GM12878 (cell line): ENCODE data around the gene AFTPH.

Source experiments
- ATF3 ChIP-seq: IDR thresholded peaks from 2 replicates; pipeline ENCODE4 v1.6.1; 2011; ENCODE audit warnings: low read depth, mild to moderate bottlenecking, low read length, moderate library complexity, borderline replicate concordance; ENCODE audit errors: extremely low read depth
- CHD4 ChIP-seq: fragments of 200-600 bp; sonication (generic); IDR thresholded peaks from 2 replicates; pipeline ENCODE4 v1.6.1; 2016; ENCODE audit warnings: mild to moderate bottlenecking
- CREM ChIP-seq: IDR thresholded peaks from 2 replicates; pipeline ENCODE4 v1.6.1; 2014; ENCODE audit warnings: antibody characterized with exemption, low read depth
- EP300 ChIP-seq, 2 experiments: fragments of 150-350 bp in 1 of 2; IDR thresholded peaks; 2 replicates each; pipeline ENCODE4 v1.6.1; 2011 to 2012; ENCODE audit warnings: low read depth in 2 of 2, low read length in 2 of 2, borderline replicate concordance in 1 of 2, improper control_type of control experiment in 1 of 2, inconsistent platforms in 1 of 2; ENCODE audit not compliant: control insufficient read depth in 1 of 2
- EZH2 ChIP-seq: IDR thresholded peaks from 2 replicates; pipeline ENCODE4 v1.6.1; 2012; ENCODE audit warnings: low read depth, mild to moderate bottlenecking, control low read depth, inconsistent platforms, low read length, borderline replicate concordance; ENCODE audit not compliant: control insufficient read depth
- JUNB ChIP-seq: IDR thresholded peaks from 2 replicates; pipeline ENCODE4 v1.6.1; 2016; ENCODE audit warnings: antibody characterized with exemption, mild to moderate bottlenecking
- JUND ChIP-seq: IDR thresholded peaks from 2 replicates; pipeline ENCODE4 v1.6.1; 2012; ENCODE audit warnings: low read depth, mild to moderate bottlenecking, low read length, improper control_type of control experiment, moderate library complexity
- TAF1 ChIP-seq: IDR thresholded peaks from 2 replicates; pipeline ENCODE4 v1.6.1; 2011; ENCODE audit warnings: mild to moderate bottlenecking, low read depth, low read length, borderline replicate concordance
- TCF12 ChIP-seq: IDR thresholded peaks from 2 replicates; pipeline ENCODE4 v1.6.1; 2011; ENCODE audit warnings: low read depth, mild to moderate bottlenecking, low read length
- ZNF217 ChIP-seq: fragments of 450-650 bp; IDR thresholded peaks from 2 replicates; pipeline ENCODE4 v1.6.1; 2017; ENCODE audit warnings: antibody characterized with exemption, mild to moderate bottlenecking

DNA sequence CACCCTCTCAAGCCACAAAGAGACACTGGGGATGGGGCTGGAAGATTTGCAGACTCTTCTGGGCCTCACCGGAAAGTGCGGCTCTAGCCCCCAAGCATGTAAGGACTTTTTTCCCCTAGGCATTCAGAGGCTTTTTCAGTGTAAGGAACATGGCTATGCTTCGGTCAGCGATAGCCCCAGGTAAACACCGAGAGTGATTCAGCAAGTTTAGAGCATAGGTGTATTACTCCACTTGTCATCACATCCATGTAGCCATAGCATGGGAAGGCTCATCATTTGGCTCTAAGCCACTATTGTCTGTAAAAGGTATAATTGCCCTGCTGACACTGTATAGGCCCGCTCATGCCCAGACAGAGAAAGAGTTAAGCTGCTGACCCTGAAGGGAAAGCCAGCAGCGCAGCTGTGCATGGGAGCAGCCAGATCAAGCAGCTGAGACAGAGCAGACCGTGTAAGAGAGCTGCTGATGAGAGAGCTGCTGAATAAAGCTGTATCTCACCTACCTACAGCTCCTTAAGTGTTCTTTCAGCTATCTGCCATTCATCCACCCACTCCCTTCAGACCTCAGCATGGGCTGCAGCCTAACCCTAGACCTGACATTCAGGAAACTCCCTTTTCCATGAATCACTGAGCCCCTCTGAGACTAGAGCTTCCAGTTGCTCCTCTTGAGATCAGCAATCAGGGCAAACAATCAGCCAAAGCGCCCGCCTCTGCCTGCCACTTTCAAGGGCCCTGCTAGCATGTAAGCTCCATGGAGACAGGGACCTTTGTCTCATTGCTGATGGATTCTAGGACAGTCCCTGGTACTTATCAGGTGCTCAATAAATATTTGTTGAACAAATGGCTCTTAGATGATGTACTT, 44.6 kb upstream of the AFTPH start:
- TF ChIP-seq TCF12 (no peak), CHD4 (no peak), JUNB (no peak), JUND (no peak), EP300 (IDR thresholded peaks at IDR 0.05; ENCODE audit: borderline replicate concordance in 1 of 2, control insufficient read depth in 1 of 2, low read depth in 2 of 2, low read length in 2 of 2) (no peak), EZH2 (no peak), TAF1 (no peak), ZNF217 (no peak), CREM (no peak), ATF3 (no peak)
